ENCODE results near the gene SOX10. TPM values are rescaled to one million over a fixed set of nuclear protein-coding genes. Genes with fewer than 3 reads are reported as not detected.

SOX10 gene
- total and polyA plus RNA-seq, 2 of the 4 experiments (the other 2 are of a cell fraction) = not detected

DNA sequence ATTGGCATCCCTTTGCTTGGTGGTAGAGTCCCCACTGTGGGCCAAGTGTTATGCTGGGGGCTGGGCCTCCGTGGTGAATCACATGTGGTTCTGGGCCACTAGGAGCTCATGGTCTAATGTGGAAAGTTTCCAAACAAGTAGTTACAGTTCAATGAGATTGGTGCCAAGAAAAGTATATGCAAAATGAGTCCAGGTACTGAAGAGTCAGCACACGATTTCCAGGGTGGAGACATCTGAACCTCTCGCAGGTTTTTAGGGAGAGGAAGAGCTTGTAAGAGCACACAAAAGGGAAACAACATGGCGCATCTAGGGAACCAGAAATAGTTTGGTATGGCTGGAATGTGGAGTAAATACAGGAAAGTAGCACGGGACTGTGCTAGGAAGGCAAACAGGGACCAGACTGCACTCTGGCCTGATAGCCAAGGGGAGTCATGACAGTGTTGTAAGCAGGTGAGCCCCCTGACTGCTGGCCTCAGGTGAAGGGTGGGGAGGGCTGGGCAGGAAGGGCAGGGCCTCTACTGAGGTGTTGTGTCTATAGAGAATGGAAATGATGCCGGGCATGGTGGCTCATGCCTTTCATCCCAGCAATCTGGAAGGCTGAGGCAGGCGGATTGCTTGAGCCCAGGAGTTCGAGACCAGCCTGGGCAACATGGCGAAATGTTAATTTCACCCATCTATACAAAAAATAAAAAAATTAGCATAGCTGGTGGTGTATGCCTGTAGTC is 18.3 kb downstream of the SOX10 start:
- Histone ChIP-seq H3K36me3 (ENCODE audit: control insufficient read depth, insufficient read depth, low read length) (peaks cover 34% of the 10 kb centered on the region), H4K20me1 (ENCODE audit: insufficient read depth, low read length) (peaks cover 12% of the 10 kb centered on the region), H3K27ac (ENCODE audit: insufficient read depth, low read length) (no peak overlapping the region), H3K27me3 (ENCODE audit: control insufficient read depth, insufficient read depth, low read length) (no peaks in the 10 kb centered on the region), H3K9me1 (ENCODE audit: insufficient read depth, low read length) (peaks cover 5% of the 10 kb centered on the region; the same call in 1 of the 2 replicates), H2BK15ac (ENCODE audit: low read depth, low read length) (no peak overlapping the region), H3K79me1 (ENCODE audit: low read depth in 1 of 2, low read length in 2 of 2) (peaks cover 14 to 17% of the 10 kb centered on the region in 2 experiments), H2BK5ac (ENCODE audit: low read depth, low read length, poor library complexity, severe bottlenecking) (peak overlapping the region; percentile 21), H4K5ac (ENCODE audit: low read depth, low read length) (no peak overlapping the region), H3K9ac (ENCODE audit: low read depth, low read length) (no peak overlapping the region), H3K56ac (ENCODE audit: extremely low read depth, insufficient read depth, low read length) (no peak overlapping the region), H4K8ac (ENCODE audit: low read depth in 2 of 2, low read length in 2 of 2) (no peak overlapping the region), H2BK20ac (ENCODE audit: low read depth, low read length) (no peak overlapping the region), H2AFZ (replicated peaks; ENCODE audit: low read length, poor library complexity) (peak overlapping the region; percentile 2), H3K4me2 (ENCODE audit: low read depth, low read length) (no peak overlapping the region), H3K9me3 (ENCODE audit: control insufficient read depth, insufficient read depth, low read length) (no peaks in the 10 kb centered on the region), H3K4me3 (ENCODE audit: insufficient read depth, low read depth, low read length) (no peak overlapping the region), H2AK9ac (replicated peaks; ENCODE audit: low read depth, low read length, poor library complexity) (peak overlapping the region; percentile 7), H3K14ac (replicated peaks; ENCODE audit: low read depth, low read length) (no peak overlapping the region; the same call in 1 of the 2 replicates), H4K91ac (ENCODE audit: insufficient read depth, low read depth, low read length) (0 out of 2 replicates have a peak overlapping the region, but pooled peaks have one; percentile 14), H3K4me1 (ENCODE audit: control insufficient read depth, insufficient read depth, low read length) (peaks cover 7% of the 10 kb centered on the region), H3K4ac (ENCODE audit: low read depth, low read length) (no peak overlapping the region), H2AK5ac (ENCODE audit: low read depth, low read length) (no peak overlapping the region), H2BK120ac (ENCODE audit: low read depth, low read length) (no peak overlapping the region), H3K18ac (ENCODE audit: low read depth, low read length) (peak overlapping the region; percentile 36; the same call in 1 of the 2 replicates), H3K23ac (ENCODE audit: low read depth, low read length) (no peak overlapping the region)
- dilution Hi-C loops (cut with HindIII; ENCODE audit: low sequenced_read_pairs, unreplicated experiment) (no loop called here), in situ Hi-C loops (cut with MboI; ENCODE audit: low sequenced_read_pairs) (no loop called here), intact Hi-C loops (cut with micrococcal nuclease) (loop anchor here (1.0 kb wide), 2 partner anchors 79 to 149 kb away; no protein-coding TSS in a partner anchor)
- peak; percentile 49 for ATAC-seq (ENCODE audit: low read depth)
- CTCF ChIA-PET = interaction anchor here (0.6 to 1.3 kb wide), 4 partner anchors 32 to 148 kb away, joined by 3 to 6 read pairs (median 4); no protein-coding TSS in a partner anchor
- POLR2A ChIA-PET (ENCODE audit: unreplicated experiment) = no interaction called here
- peak; percentile 11 for DNase-seq
- BruUV-seq (replicated peaks) = no TSS peak
- WGBS, 2 experiments (ENCODE audit: extremely low coverage in 2 of 2, insufficient read length in 1 of 2) = 79% methylated on average over 3 of the region's 9 CpGs; no CpG with 5 or more reads in 1 of the 2 experiments
- TF ChIP-seq NFE2L2 (IDR thresholded peaks at IDR 0.05; ENCODE audit: low read depth, low read length) = no peak
- TF ChIP-seq RCOR1 (IDR thresholded peaks at IDR 0.05; ENCODE audit: insufficient replicate concordance, low read length) = no peak
- no peak for TF ChIP-seq FOS (IDR thresholded peaks at IDR 0.05; ENCODE audit: low read depth, low read length)
- TF ChIP-seq, protein P1, sequence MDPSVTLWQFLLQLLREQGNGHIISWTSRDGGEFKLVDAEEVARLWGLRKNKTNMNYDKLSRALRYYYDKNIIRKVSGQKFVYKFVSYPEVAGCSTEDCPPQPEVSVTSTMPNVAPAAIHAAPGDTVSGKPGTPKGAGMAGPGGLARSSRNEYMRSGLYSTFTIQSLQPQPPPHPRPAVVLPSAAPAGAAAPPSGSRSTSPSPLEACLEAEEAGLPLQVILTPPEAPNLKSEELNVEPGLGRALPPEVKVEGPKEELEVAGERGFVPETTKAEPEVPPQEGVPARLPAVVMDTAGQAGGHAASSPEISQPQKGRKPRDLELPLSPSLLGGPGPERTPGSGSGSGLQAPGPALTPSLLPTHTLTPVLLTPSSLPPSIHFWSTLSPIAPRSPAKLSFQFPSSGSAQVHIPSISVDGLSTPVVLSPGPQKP (IDR thresholded peaks at IDR 0.05; ENCODE audit: borderline replicate concordance, low read depth, low read length) = no peak
- TF ChIP-seq CEBPB (IDR thresholded peaks at IDR 0.05; ENCODE audit: low read depth, low read length) = no peak
- no peak for TF ChIP-seq MAZ (IDR thresholded peaks at IDR 0.05; ENCODE audit: borderline replicate concordance, low read depth, low read length)
- no peak for TF ChIP-seq POLR2A (IDR thresholded peaks at IDR 0.05; ENCODE audit: low read depth, low read length)
- TF ChIP-seq MAFK (IDR thresholded peaks at IDR 0.05; ENCODE audit: low read depth, low read length) = no peak
- no peak for TF ChIP-seq MXI1 (IDR thresholded peaks at IDR 0.05; ENCODE audit: borderline replicate concordance, low read depth, low read length)
- TF ChIP-seq, protein P2, sequence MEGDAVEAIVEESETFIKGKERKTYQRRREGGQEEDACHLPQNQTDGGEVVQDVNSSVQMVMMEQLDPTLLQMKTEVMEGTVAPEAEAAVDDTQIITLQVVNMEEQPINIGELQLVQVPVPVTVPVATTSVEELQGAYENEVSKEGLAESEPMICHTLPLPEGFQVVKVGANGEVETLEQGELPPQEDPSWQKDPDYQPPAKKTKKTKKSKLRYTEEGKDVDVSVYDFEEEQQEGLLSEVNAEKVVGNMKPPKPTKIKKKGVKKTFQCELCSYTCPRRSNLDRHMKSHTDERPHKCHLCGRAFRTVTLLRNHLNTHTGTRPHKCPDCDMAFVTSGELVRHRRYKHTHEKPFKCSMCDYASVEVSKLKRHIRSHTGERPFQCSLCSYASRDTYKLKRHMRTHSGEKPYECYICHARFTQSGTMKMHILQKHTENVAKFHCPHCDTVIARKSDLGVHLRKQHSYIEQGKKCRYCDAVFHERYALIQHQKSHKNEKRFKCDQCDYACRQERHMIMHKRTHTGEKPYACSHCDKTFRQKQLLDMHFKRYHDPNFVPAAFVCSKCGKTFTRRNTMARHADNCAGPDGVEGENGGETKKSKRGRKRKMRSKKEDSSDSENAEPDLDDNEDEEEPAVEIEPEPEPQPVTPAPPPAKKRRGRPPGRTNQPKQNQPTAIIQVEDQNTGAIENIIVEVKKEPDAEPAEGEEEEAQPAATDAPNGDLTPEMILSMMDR (conservative IDR thresholded peaks at IDR 0.05; ENCODE audit: low read depth, low read length) = no peak
- TF ChIP-seq BHLHE40 (IDR thresholded peaks at IDR 0.05; ENCODE audit: low read depth, low read length) = no peak
- TF ChIP-seq RAD21 (IDR thresholded peaks at IDR 0.05; ENCODE audit: low read length) = no peak
- TF ChIP-seq, protein P3, sequence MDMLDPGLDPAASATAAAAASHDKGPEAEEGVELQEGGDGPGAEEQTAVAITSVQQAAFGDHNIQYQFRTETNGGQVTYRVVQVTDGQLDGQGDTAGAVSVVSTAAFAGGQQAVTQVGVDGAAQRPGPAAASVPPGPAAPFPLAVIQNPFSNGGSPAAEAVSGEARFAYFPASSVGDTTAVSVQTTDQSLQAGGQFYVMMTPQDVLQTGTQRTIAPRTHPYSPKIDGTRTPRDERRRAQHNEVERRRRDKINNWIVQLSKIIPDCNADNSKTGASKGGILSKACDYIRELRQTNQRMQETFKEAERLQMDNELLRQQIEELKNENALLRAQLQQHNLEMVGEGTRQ (IDR thresholded peaks at IDR 0.05; ENCODE audit: low read depth, low read length) = no peak
- TF ChIP-seq CHD1 (IDR thresholded peaks at IDR 0.05; ENCODE audit: low read depth, low read length) = no peak
- no peak for TF ChIP-seq RFX5 (IDR thresholded peaks at IDR 0.05; ENCODE audit: low read depth, low read length)
